NT2/D1 (cell line): ENCODE data around the gene RFX3.

Source experiments
- SUZ12 ChIP-seq: IDR thresholded peaks from 2 replicates; pipeline ENCODE4 v1.6.1; 2011; ENCODE audit not compliant: insufficient read length, insufficient read depth; ENCODE audit errors: extremely low read depth
- YY1 ChIP-seq: IDR thresholded peaks from 2 replicates; pipeline ENCODE4 v1.6.1; 2011; ENCODE audit not compliant: insufficient read length, insufficient read depth
- ZNF274 ChIP-seq: IDR thresholded peaks from 2 replicates; pipeline ENCODE4 v1.6.1; 2011; ENCODE audit warnings: mild to moderate bottlenecking, low read depth, low read length

GRCh38 chr9:3548648-3549047 lies 22.8 kb upstream of the RFX3 start:
- no peak for TF ChIP-seq YY1
- no peak for TF ChIP-seq SUZ12
- no peak for TF ChIP-seq ZNF274
